Spleen (tissue), 7 donors: ENCODE results near the gene GNAI1.

Source experiments
- CTCF ChIP-seq, 11 experiments: fragments of 200-600 bp in 7 of 11; fragments of 450-650 bp in 4 of 11; sonication (generic) in 4 of 11; IDR thresholded peaks in 8 of 11; conservative IDR thresholded peaks in 3 of 11; 1 replicate in 7 of 11; 2 replicates in 4 of 11; pipeline versions ENCODE4 v1.4.0 to v1.8.0; 2016 to 2021; ENCODE audit warnings: antibody characterized with exemption in 11 of 11, inconsistent platforms in 4 of 11, mild to moderate bottlenecking in 1 of 11
- POLR2A ChIP-seq, 3 donors: fragments of 450-650 bp; IDR thresholded peaks; one replicate each; pipeline ENCODE4 v1.5.1; 2017; ENCODE audit warnings: antibody characterized with exemption in 3 of 3, mild to moderate bottlenecking in 1 of 3
- donor health status: DM: no; HTN: no; CAD: no; lungs with moderate emphysema.
- donor health status: DM: no; HTN: no; CAD: no.
- donor health status: DM: no; HTN: no; CAD: no.

DNA sequence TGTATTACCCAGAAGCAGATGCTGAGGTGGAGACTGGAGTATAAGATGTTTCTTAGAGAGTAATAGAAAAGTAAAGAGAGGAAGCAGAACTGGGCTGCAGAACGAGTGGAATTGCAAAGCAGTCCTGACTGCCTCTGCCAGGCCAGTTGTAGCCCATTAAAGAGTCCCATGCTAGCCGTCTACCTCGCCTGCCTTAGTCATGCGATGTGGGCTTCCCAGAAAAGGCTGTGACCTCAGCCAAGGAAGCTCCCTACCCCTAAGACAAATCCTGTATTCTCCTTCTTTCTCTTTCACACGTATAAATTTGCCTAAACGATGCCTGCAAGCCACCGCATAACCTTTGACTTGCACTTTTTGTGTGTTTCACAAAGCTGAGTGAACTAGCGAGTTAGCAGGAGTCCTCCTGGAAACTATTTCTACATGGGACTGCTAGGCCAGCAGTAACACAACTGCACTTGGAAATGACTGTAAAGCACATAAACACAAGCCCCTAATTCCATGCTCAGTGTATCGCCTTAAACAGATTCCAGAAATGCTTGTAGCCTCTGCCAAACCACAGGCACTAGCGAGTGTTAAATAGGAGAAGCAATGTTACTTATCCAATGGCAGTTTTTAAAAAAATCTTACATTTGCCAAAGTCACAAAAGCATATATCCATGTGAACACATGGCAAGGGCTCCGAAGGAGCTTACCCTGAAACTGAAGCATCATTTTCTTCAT lies 47.4 kb upstream of the GNAI1 start:
- TF ChIP-seq CTCF (IDR thresholded peaks at IDR 0.05 in 8 of 11, conservative IDR thresholded peaks at IDR 0.05 in 3 of 11) (no peak), POLR2A (IDR thresholded peaks at IDR 0.05) (no peak)
